ENCODE data around the gene PYM1. TPM values are rescaled to one million over a fixed set of nuclear protein-coding genes. Genes with fewer than 3 reads are reported as not detected.

Gene PYM1
- total and polyA plus RNA-seq, 2 of the 13 experiments (the other 11 are each of a cell fraction or from before 2014, with no cell fraction given), result 44.0 to 51.8 TPM

- TF ChIP-seq BCL3 (CRISPR knock-in tag; IDR thresholded peaks at IDR 0.05), result 0 out of 2 replicates have a peak, but pooled peaks have one; percentile 81
- peak; percentile 93 for TF ChIP-seq ARID4A (CRISPR knock-in tag; IDR thresholded peaks at IDR 0.05; ENCODE audit: borderline replicate concordance)
- TF ChIP-seq NAIF1 (CRISPR knock-in tag; IDR thresholded peaks at IDR 0.05; ENCODE audit: borderline replicate concordance), result 0 out of 2 replicates have a peak, but pooled peaks have one; percentile 19
- TF ChIP-seq KLF15 (CRISPR knock-in tag; IDR thresholded peaks at IDR 0.05; ENCODE audit: borderline replicate concordance), result 0 out of 2 replicates have a peak, but pooled peaks have one; percentile 65
- peak; percentile 13; the same call in 1 of the 2 replicates for TF ChIP-seq GFI1 (CRISPR knock-in tag; IDR thresholded peaks at IDR 0.05; ENCODE audit: borderline replicate concordance)
- TF ChIP-seq PLSCR1 (CRISPR knock-in tag; IDR thresholded peaks at IDR 0.05; ENCODE audit: borderline replicate concordance), result no peak
- TF ChIP-seq SP1 (IDR thresholded peaks at IDR 0.05), result peak; percentile 88
- peak; percentile 93 for TF ChIP-seq SP1 (CRISPR knock-in tag; IDR thresholded peaks at IDR 0.05)
- peak; percentile 42; the same call in 1 of the 2 replicates for TF ChIP-seq ZNF224 (CRISPR knock-in tag; IDR thresholded peaks at IDR 0.05)
- TF ChIP-seq RFX1 (IDR thresholded peaks at IDR 0.05), result no peak
- no peak for TF ChIP-seq ZKSCAN1 (IDR thresholded peaks at IDR 0.05; ENCODE audit: low read length)
- TF ChIP-seq ZNF672 (CRISPR knock-in tag; IDR thresholded peaks at IDR 0.05), result no peak
- peak; percentile 43; the same call in 1 of the 2 replicates for TF ChIP-seq ZNF709 (CRISPR knock-in tag; IDR thresholded peaks at IDR 0.05)
- no peak for TF ChIP-seq ZNF841 (CRISPR knock-in tag; IDR thresholded peaks at IDR 0.05; ENCODE audit: borderline replicate concordance)
- TF ChIP-seq NFYC (CRISPR knock-in tag; IDR thresholded peaks at IDR 0.05), result peak; percentile 99
- TF ChIP-seq PPARG (CRISPR knock-in tag; conservative IDR thresholded peaks at IDR 0.05), result peak; percentile 9; the same call in 1 of the 2 replicates
- TF ChIP-seq ZNF333 (CRISPR knock-in tag; IDR thresholded peaks at IDR 0.05; ENCODE audit: borderline replicate concordance), result peak; percentile 76; the same call in 1 of the 2 replicates
- TF ChIP-seq ONECUT2 (CRISPR knock-in tag; IDR thresholded peaks at IDR 0.05), result peak; percentile 35; the same call in 1 of the 2 replicates
- TF ChIP-seq REXO4 (CRISPR knock-in tag; IDR thresholded peaks at IDR 0.05; ENCODE audit: borderline replicate concordance), result no peak
- peak; percentile 75; the same call in 1 of the 2 replicates for TF ChIP-seq GATA4 (IDR thresholded peaks at IDR 0.05; ENCODE audit: borderline replicate concordance, low read depth)
- TF ChIP-seq CHD4 (IDR thresholded peaks at IDR 0.05; ENCODE audit: borderline replicate concordance, low read length), result peak; percentile 26; the same call in 1 of the 2 replicates
- TF ChIP-seq ZFP90 (CRISPR knock-in tag; IDR thresholded peaks at IDR 0.05; ENCODE audit: borderline replicate concordance), result 0 out of 2 replicates have a peak, but pooled peaks have one; percentile 79
- peak; percentile 85; the same call in 1 of the 2 replicates for TF ChIP-seq NRL (CRISPR knock-in tag; IDR thresholded peaks at IDR 0.05; ENCODE audit: borderline replicate concordance)
Observed at GRCh38 chr12:55973599-55974307, 46.1 kb upstream of the PYM1 start, which contains the start of gene RAB5B (continued).

Data from HepG2 (cell line).